Brain microvascular endothelial cell (primary cell): Measurements from ENCODE around the gene WFDC12.
"Not testable (repeated sequence)": the region's sequence is repeated elsewhere in the genome, so short reads cannot be mapped to it uniquely, and the experiment has no call there.

ENCODE experiments used
- DNase-seq: peaks from one replicate; pipeline ENCODE4 v3.0.0-alpha.2; 2020
- H3K27ac ChIP-seq: fragments of 250-450 bp; sonication (Bioruptor Pico); 2 replicates; pipeline ENCODE4 v1.5.1; 2020; ENCODE audit warnings: mild to moderate bottlenecking, moderate library complexity
- H3K27me3 ChIP-seq: fragments of 250-450 bp; sonication (Bioruptor Pico); replicated peaks from 2 replicates; pipeline ENCODE4 v1.5.1; 2020; ENCODE audit warnings: mild to moderate bottlenecking
- H3K36me3 ChIP-seq: fragments of 250-450 bp; sonication (Bioruptor Pico); replicated peaks from 2 replicates; pipeline ENCODE4 v1.5.1; 2020; ENCODE audit warnings: mild to moderate bottlenecking
- H3K4me3 ChIP-seq: 2 replicates; pipeline ENCODE4 v1.5.1; 2011; ENCODE audit warnings: low read depth, mild to moderate bottlenecking, control low read depth, low read length, moderate library complexity
- CTCF ChIP-seq: IDR thresholded peaks from 2 replicates; pipeline ENCODE4 v1.5.1; 2011; ENCODE audit warnings: low read depth, mild to moderate bottlenecking, moderate library complexity, low read length, control low read depth, inconsistent platforms; ENCODE audit errors: missing control alignments
- in situ Hi-C: cut with HindIII; loops from 2 replicates; pipeline ENCODE4 v1.10.0; 2017; ENCODE audit warnings: low sequenced_read_pairs, low pct_ligation_motif_present

The WFDC12 gene

GRCh38 chr20:45124365-45124764 is at the start of gene WFDC12:
WFDC12 (minus strand) TSS chr20:45124465; CDS start chr20:45124447, 18 bp downstream.
- H3K27me3 ChIP-seq = no peaks in the 10 kb centered on the region
- in situ Hi-C loops = no loop called here
- no peaks in the 10 kb centered on the region for H3K36me3 ChIP-seq
- no peak for TF ChIP-seq CTCF
- no peak for DNase-seq
- H3K27ac ChIP-seq = no peak within 1 kb of the TSS
- no peak within 1 kb of the TSS for H3K4me3 ChIP-seq

GRCh38 chr20:45173522-45173921 is 49.3 kb upstream of the WFDC12 start:
- DNase-seq = no peak
- no peaks in the 10 kb centered on the region for H3K36me3 ChIP-seq
- no peak overlapping the region for H3K4me3 ChIP-seq
- peaks cover 3% of the 10 kb centered on the region for H3K27me3 ChIP-seq
- H3K27ac ChIP-seq = no peak overlapping the region
- TF ChIP-seq CTCF = no peak
- in situ Hi-C loops = no loop called here

GRCh38 chr20:45164906-45165305 is 40.6 kb upstream of the WFDC12 start:
- Histone ChIP-seq H3K27me3 (no peaks in the 10 kb centered on the region), H3K4me3 (no peak overlapping the region), H3K27ac (no peak overlapping the region), H3K36me3 (no peaks in the 10 kb centered on the region)
- no peak for DNase-seq
- in situ Hi-C loops = no loop called here
- TF ChIP-seq CTCF = no peak

GRCh38 chr20:45163083-45163803 is 39.0 kb upstream of the WFDC12 start:
- no peak for DNase-seq
- TF ChIP-seq CTCF = no peak
- no peaks in the 10 kb centered on the region for H3K36me3 ChIP-seq
- no peaks in the 10 kb centered on the region for H3K27me3 ChIP-seq
- no peak overlapping the region for H3K4me3 ChIP-seq
- H3K27ac ChIP-seq = no peak overlapping the region
- in situ Hi-C loops = no loop called here

GRCh38 chr20:45157962-45158361 is 33.7 kb upstream of the WFDC12 start:
- Histone ChIP-seq H3K36me3 (no peaks in the 10 kb centered on the region), H3K4me3 (no peak overlapping the region), H3K27me3 (no peaks in the 10 kb centered on the region), H3K27ac (no peak overlapping the region)
- DNase-seq = peak; percentile 24
- in situ Hi-C loops = no loop called here
- no peak for TF ChIP-seq CTCF

- no peak for TF ChIP-seq CTCF
- Histone ChIP-seq H3K27ac (no peak overlapping the region), H3K27me3 (no peaks in the 10 kb centered on the region), H3K36me3 (no peaks in the 10 kb centered on the region), H3K4me3 (no peak overlapping the region)
- no peak for DNase-seq
- in situ Hi-C loops = no loop called here
Measured at GRCh38 chr20:45156713-45157112, 32.4 kb upstream of the WFDC12 start.

- H3K36me3 ChIP-seq, H3K27ac ChIP-seq, DNase-seq, H3K27me3 ChIP-seq, H3K4me3 ChIP-seq, in situ Hi-C loops: not testable (repeated sequence)
Measured at GRCh38 chr20:45154794-45155193, 30.5 kb upstream of the WFDC12 start.
